Body of pancreas (tissue), 4 donors: Measurements from ENCODE around the gene DLGAP1. TPM values are rescaled to one million over a fixed set of nuclear protein-coding genes. Genes with fewer than 3 reads are reported as not detected.
"Not testable (repeated sequence)": the region's sequence is repeated elsewhere in the genome, so short reads cannot be mapped to it uniquely, and the experiment has no call there.

Source experiments
- ATAC-seq: fragments of 150-250 bp; one replicate; pipeline ENCODE4 v1.9.1; 2016
- DNase-seq, 4 donors: peaks; one replicate each; pipeline ENCODE4 v3.0.0-alpha.2; 2019
- H3K27ac ChIP-seq, 4 donors: fragments of 200-600 bp; sonication (generic); 1 replicate in 3 of 4; 2 replicates in 1 of 4; pipeline versions ENCODE4 v1.5.1 to v1.6.1; 2016 to 2019; ENCODE audit warnings: mild to moderate bottlenecking in 1 of 4, mixed read lengths in 1 of 4, moderate library complexity in 1 of 4
- H3K27me3 ChIP-seq, 2 donors: fragments of 200-600 bp; sonication (generic); one replicate each; pipeline ENCODE4 v1.6.0; 2016; ENCODE audit warnings: mild to moderate bottlenecking in 1 of 2
- H3K36me3 ChIP-seq, 2 donors: fragments of 200-600 bp; sonication (generic); replicated peaks in 1 of 2; 2 replicates each; pipeline ENCODE4 v1.5.1; 2016; ENCODE audit warnings: low read depth in 2 of 2; ENCODE audit not compliant: insufficient read depth in 1 of 2
- H3K4me1 ChIP-seq: fragments of 200-600 bp; sonication (generic); one replicate; pipeline ENCODE4 v1.6.0; 2016
- H3K4me3 ChIP-seq, 2 donors: fragments of 200-600 bp; sonication (generic); 1 replicate in 1 of 2; 2 replicates in 1 of 2; pipeline ENCODE4 v1.5.1; 2016 to 2019
- H3K9me3 ChIP-seq, 3 donors: fragments of 200-600 bp; sonication (generic); 1 replicate in 2 of 3; 2 replicates in 1 of 3; pipeline ENCODE4 v1.5.1; 2016
- CTCF ChIP-seq, 7 experiments: fragments of 450-650 bp in 4 of 7; fragments of 200-600 bp in 3 of 7; sonication (generic) in 3 of 7; IDR thresholded peaks; one replicate each; pipeline ENCODE4 v1.5.1; 2016 to 2019; ENCODE audit warnings: antibody characterized with exemption in 7 of 7
- POLR2A ChIP-seq, 3 donors: fragments of 450-650 bp; IDR thresholded peaks; one replicate each; pipeline ENCODE4 v1.6.1; 2016; ENCODE audit warnings: antibody characterized with exemption in 3 of 3, mild to moderate bottlenecking in 2 of 3
- WGBS, 2 donors: methylation state at CpG; one replicate each; pipeline ENCODE4 v1.1.5; 2017; 5-methylcytosine and 5-hydroxymethylcytosine counted together
- intact Hi-C: fragments of 100-400 bp; cut with DNase I; formaldehyde crosslinking; loops from one replicate; pipeline ENCODE4 v1.15.1; 2023
- total RNA-seq, 2 donors: library from RNA; depleted of rRNA; stranded (reverse); fragments of >200 nt; gene quantifications; one replicate each; pipeline ENCODE4 v1.1.0, GENCODE V29; 2016

DLGAP1 gene
- total RNA-seq, 2 donors from 2014 or later, result 0.52 to 7.9 TPM

DNA sequence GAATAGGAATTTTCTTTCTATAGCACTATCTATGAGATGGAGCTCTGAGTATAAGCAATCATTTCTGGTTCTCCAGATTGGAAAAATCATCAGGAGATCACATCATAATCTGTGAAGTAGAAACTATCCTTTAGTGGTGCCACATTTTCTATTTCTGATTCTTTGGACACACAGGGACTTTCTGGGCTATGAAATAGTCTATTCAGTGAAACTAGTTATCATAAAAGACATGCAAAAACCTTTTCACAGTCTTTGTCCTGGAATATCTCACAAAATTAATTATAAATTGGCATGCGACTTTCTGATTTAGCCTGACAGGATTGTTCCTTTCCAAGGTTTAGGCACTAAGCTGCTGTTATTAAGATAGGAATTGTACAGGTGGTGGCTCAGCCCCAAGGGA lies 428.6 kb downstream of the DLGAP1 start:
- H3K9me3 ChIP-seq, result no peaks in the 10 kb centered on the region
- WGBS, 2 donors, result 63 to 65% methylated on average over 1 of the region's 1 CpG
- DNase-seq, result no peak

GRCh38 chr18:4024702-4025101 lies 430.4 kb downstream of the DLGAP1 start:
- TF ChIP-seq POLR2A (IDR thresholded peaks at IDR 0.05) (no peak), CTCF (IDR thresholded peaks at IDR 0.05) (no peak)
- DNase-seq (no peak), ATAC-seq (no peak)
- 79 to 83% methylated on average over 2 of the region's 2 CpGs for WGBS, 2 donors
- H3K27ac ChIP-seq, result no peak overlapping the region
- H3K9me3 ChIP-seq, result no peaks in the 10 kb centered on the region
- intact Hi-C loops, result no loop called here
- H3K4me1 ChIP-seq, result no peaks in the 10 kb centered on the region
- no peaks in the 10 kb centered on the region for H3K27me3 ChIP-seq
- no peak overlapping the region for H3K4me3 ChIP-seq
- no peaks in the 10 kb centered on the region for H3K36me3 ChIP-seq

More for the DNA sequence above, 428.6 kb downstream of the DLGAP1 start:
- H3K36me3 ChIP-seq, result no peaks in the 10 kb centered on the region
- no peak overlapping the region for H3K27ac ChIP-seq
- no peaks in the 10 kb centered on the region for H3K27me3 ChIP-seq
- intact Hi-C loops, result no loop called here
- no peak overlapping the region for H3K4me3 ChIP-seq
- no peaks in the 10 kb centered on the region for H3K4me1 ChIP-seq
- no peak for ATAC-seq
- no peak for TF ChIP-seq POLR2A (IDR thresholded peaks at IDR 0.05)
- no peak for TF ChIP-seq CTCF (IDR thresholded peaks at IDR 0.05)

DNA sequence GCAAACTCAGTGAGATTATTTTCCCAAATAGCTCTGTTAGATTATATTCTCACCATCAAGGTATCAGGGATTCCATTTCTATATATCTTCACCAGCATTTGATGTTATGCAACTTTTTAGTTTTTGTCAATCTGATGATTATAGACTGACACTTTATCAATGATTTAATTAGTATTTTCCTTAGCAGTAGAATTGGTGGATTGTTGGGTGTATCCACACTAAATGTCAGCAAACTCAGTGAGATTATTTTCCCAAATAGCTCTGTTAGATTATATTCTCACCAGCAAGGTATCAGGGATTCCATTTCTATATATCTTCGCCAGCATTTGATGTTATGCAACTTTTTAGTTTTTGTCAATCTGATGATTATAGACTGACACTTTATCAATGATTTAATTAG lies 432.4 kb downstream of the DLGAP1 start:
- H3K4me3 ChIP-seq, H3K36me3 ChIP-seq, ATAC-seq, DNase-seq, H3K27ac ChIP-seq, H3K4me1 ChIP-seq, H3K9me3 ChIP-seq, H3K27me3 ChIP-seq, intact Hi-C loops: not testable (repeated sequence)
- WGBS, 2 donors, result 37 to 79% methylated on average over 1 of the region's 1 CpG

DNA sequence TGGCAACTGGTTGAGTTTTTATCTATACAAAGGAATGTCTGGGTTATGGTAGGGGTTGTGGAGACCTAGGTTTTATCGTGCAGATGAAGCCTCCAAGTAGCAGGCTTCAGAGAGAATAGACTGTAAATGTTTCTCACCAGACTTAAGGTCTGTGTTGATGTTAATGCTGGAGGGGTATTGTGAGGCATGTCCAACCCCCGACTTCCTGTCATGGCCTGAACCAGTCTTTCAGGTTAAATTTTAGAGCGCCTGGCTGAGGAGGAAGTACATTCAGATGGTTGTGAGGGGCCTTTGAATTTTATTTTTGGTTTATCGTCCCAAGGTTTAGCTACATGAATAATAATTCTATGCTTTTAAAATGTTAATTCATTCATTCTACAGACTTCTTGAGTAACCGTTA lies 435.1 kb downstream of the DLGAP1 start:
- no peak for TF ChIP-seq CTCF (IDR thresholded peaks at IDR 0.05)
- TF ChIP-seq POLR2A (IDR thresholded peaks at IDR 0.05), result no peak
- Histone ChIP-seq H3K27ac (no peak overlapping the region), H3K27me3 (no peaks in the 10 kb centered on the region), H3K9me3 (no peaks in the 10 kb centered on the region), H3K4me1 (no peaks in the 10 kb centered on the region), H3K36me3 (no peaks in the 10 kb centered on the region), H3K4me3 (no peak overlapping the region)
- no peak for ATAC-seq
- intact Hi-C loops, result no loop called here
- WGBS, 2 donors, result 68 to 72% methylated on average over 5 of the region's 5 CpGs
- DNase-seq, result no peak

GRCh38 chr18:4017480-4017879 lies 437.6 kb downstream of the DLGAP1 start:
- DNase-seq, result no peak
- H3K4me1 ChIP-seq, result no peaks in the 10 kb centered on the region
- intact Hi-C loops, result no loop called here
- no peaks in the 10 kb centered on the region for H3K27me3 ChIP-seq
- no peak for ATAC-seq
- H3K36me3 ChIP-seq, result no peaks in the 10 kb centered on the region
- no peak overlapping the region for H3K4me3 ChIP-seq
- no peak for TF ChIP-seq POLR2A (IDR thresholded peaks at IDR 0.05)
- peak in 1 of 7 experiments; percentile 11 for TF ChIP-seq CTCF (IDR thresholded peaks at IDR 0.05)
- 8 to 12% methylated on average over 3 of the region's 3 CpGs for WGBS, 2 donors
- H3K9me3 ChIP-seq, result no peaks in the 10 kb centered on the region
- no peak overlapping the region for H3K27ac ChIP-seq
